ENCODE measurements around the gene PLEKHG4B.
"Not testable (repeated sequence)": the region's sequence is repeated elsewhere in the genome, so short reads cannot be mapped to it uniquely, and the experiment has no call there.

PLEKHG4B gene

DNA sequence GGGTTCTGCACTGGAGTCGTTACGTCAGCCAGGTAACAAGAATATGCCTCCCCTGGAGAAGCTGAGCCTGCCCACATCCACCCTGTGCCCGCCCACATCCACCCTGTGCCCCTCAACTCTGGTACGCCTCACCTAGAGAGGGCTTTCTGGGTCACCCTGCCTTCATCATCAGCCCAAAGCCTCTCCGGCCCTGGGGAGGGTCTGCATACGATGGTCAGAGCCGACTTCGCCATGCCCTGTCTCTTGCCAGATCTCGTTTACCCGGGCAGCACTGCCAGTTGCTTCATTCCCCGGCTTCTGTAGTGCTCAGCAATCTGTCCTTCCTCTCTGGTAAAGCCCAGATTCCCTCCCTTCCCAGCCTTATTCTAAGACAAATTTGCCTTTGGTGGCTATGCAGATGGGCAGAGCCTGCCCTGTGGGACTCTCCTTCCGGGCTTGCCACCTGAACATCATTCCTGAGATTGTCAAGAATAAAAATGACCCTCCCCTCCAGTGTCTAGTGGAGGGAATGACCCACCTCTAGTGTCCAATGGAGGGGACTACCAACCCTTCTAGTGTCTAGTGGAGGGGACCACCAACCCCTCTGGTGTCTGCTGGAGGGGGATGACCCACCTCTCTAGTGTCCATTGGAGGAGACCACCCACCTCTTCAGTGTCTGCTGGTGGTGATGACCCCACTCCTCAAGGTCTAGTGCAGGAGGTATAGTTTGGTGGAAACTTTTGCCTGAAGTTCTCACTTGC is 3.4 kb downstream of the PLEKHG4B start:
- no peak for DNase-seq (ENCODE audit: low spot score)

DNA sequence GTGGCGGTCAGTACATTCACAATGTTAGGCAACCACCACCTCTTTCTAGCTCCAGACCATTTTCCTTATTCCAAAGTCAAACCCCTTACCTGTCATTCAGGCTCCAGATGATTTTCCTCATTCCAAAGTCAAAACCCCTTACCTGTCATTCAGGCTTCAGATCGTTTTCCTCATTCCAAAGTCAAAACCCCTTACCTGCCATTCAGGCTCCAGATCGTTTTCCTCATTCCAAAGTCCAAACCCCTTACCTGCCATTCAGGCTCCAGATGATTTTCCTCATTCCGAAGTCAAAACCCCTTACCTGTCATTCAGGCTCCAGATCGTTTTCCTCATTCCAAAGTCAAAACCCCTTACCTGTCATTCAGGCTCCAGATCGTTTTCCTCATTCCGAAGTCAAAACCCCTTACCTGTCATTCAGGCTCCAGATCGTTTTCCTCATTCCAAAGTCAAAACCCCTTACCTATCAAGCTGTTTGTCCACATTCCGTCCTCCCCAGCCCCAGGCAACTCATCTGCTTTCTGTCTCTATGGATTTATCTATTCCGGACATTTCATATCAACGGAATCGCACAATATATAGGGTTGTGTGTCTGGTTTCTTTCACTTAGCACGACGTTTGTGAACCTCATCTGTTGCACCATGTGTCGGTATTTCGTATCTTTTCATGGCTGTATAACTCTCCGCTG is 5.2 kb downstream of the PLEKHG4B start:
- DNase-seq (ENCODE audit: low spot score): no peak

DNA sequence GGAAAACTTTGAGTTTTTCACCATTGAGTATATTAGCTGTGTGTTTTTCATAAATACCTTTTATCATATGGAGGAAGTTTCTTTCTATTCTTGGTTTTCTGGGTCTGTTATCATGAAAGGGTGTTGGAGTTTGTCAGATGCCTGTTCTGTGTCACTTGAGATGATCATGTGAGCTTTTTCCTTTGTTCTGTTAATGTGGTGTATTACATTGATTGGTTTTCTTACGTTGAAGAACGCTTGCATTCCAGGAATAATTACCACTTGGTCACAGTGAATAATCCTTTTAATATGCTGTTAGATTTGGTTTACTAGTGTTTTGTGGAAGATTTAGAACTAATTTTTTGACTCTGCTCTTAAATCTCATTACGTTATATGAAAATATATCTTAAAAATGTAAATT is 7.8 kb downstream of the PLEKHG4B start:
- no peak for DNase-seq (ENCODE audit: low spot score)

DNA sequence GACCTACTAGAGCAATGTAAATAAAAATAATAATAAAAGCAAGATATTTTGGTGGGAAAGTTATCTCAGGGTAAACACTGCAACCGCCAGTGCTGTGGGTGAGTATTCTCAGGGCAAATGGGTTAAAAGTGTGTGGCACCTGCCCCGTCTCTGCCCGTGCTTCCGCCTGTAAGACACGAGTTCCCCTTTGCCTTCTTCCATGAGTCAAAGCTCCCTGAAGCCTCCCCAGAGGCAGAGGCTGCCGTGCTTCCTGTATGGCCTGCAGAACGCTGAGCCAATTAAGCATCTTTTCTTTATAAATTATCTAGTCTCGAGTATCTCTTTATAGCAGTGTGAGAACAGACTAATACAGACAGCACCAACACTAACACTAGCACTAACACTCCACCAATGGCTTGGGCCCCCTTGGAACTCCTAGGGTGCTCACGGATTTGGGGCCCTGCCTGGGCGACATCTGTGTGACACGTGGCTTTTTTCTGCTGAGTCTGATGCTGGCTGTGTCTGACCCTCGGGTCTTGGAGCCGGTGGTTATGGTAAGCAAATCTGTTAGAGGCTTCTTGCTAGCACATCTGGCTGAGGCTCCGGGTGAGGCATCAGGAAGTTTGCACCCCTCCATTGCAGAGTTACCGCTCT is 10.6 kb downstream of the PLEKHG4B start:
- no peak for DNase-seq (ENCODE audit: low spot score)

DNA sequence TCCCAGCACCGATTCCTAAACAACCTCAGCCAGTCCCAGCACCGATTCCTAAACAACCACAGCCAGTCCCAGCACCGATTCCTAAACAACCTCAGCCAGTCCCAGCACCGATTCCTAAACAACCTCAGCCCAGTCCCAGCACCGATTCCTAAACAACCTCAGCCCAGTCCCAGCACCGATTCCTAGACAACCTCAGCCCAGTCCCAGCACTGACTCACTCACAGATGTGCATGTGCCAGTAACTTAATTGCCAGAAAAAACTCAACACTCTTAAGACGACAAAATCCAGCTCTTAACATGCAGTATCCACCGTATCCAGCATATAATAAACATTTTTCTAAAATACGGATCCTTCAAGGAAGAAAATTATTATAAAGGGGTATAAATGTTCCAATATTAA is 12.1 kb downstream of the PLEKHG4B start:
- DNase-seq (ENCODE audit: low spot score): not testable (repeated sequence)

DNA sequence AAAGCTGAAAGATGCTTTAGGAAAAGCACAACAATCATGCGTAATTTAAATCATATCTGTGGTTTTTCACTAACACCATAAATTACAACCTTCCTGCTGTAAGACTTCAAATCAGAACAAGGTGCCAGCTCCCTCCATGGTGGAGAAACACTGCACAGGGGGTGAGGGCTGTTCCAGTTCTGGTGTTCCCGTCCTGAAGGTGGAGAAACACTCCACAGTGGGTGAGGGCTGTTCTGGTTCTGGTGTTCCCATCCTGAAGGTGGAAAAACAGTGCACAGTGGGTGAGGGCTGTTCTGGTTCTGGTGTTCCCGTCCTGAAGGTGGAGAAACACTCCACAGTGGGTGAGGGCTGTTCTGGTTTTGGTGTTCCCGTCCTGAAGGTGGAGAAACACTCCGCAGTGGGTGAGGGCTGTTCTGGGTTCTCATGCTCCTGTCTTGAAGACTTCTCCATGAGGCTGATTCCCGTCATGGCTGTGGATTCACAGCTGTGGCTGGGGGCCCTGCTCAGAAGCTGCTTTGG is 12.9 kb downstream of the PLEKHG4B start:
- DNase-seq (ENCODE audit: low spot score): no peak

DNA sequence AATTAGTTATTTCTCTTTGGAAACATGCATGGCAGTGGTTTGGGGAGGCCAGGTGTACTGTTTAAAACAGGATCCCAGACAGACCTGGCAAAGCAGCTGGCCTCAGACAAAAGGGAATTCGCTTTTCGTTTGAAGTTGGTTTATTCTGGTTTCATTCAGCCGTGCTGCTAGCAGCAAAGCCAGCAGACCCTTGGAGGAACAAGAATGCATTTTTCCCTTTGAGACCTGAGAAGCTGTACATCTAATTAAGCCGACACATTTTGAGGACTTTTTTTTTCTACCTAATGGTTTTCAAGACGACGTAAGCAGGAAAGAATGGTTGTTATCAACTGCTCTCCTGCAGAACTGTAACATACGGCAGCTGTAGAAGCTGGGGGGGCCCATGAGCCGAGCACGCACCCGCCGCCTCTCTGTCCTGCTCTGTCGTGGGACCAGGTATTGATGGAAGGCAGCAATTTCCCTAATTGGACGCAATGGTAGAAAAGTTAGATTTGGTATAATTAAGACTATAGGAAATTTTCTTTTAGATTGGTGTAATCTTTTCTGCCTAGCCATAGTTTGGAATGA is 13.6 kb downstream of the PLEKHG4B start:
- no peak for DNase-seq (ENCODE audit: low spot score)

DNA sequence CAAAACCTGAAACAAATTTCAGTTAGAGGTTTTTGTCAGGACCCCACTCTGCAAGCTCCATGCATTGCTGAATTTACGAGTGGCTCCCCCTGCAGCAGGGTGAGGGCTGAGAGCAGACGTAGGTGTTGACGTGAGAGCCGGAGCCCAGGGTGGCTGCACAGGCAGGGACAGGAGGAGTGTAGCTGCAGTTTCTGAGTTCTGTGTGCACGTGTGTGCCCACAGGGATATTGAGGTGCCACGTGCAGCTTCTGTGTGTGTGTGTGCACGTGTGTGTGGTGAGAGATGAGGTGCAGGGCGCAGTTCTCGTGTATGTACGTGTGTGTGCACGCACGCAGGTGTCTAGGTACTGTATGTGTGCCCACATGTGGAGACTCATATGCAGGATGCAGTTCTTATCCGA is 14.6 kb downstream of the PLEKHG4B start:
- DNase-seq (ENCODE audit: low spot score): no peak

DNA sequence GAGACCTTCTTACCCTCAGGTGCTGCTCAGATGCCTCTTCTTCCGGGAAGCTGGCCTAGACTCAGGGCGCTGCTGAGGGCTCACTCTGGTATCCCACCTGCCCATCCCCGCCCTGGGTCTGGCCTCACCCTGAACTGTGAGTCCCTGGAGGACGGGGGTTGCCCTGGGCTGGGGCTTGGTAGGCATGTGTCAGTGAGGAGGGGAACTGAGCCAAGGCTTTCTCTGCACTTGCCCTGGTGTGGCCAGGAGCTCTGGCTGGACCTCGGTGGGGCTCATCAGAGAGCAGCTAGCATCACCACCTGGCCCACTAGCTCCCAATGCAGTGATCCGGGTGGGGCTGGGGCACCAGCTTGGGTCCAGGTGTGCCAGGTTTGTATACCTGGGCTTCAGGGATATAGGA is 15.6 kb downstream of the PLEKHG4B start:
- no peak for DNase-seq (ENCODE audit: low spot score)

DNA sequence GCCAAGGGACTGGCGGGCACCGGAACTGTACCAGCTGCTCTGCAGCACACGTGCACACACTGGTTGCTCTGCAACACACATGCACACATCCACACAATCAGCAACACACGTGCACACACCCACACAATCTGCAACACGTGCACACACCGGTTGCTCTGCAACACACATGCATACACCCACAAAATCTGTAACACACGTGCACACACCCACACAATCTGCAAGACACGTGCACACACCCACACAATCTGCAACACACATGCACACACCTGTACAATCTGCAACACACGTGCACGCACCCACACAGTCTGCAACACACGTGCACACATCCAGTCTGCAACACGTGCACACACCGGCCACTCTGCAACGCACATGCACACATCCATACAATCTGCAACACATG is 17.9 kb downstream of the PLEKHG4B start:
- no peak for DNase-seq (ENCODE audit: low spot score)

DNA sequence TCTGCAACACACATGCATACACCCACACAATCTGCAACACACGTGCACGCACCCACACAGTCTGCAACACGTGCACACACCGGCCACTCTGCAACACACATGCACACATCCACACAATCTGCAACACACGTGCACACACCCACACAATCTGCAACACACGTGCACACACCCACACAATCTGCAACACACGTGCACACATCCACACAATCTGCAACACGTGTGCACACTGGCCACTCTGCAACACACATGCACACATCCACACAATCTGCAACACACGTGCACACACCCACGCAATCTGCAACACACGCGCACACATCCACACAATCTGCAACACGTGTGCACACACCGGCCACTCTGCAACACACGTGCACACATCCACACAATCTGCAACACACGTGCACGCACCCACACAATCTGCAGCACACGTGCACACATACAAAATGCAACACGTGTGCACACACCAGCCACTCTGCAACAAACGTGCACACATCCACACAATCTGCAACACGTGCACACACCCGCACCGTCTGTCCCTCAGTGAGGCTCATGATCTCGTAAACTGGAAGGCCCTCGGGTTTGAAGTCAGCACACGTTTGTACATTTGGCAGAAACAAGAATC is 18.4 kb downstream of the PLEKHG4B start:
- DNase-seq (ENCODE audit: low spot score): no peak

DNA sequence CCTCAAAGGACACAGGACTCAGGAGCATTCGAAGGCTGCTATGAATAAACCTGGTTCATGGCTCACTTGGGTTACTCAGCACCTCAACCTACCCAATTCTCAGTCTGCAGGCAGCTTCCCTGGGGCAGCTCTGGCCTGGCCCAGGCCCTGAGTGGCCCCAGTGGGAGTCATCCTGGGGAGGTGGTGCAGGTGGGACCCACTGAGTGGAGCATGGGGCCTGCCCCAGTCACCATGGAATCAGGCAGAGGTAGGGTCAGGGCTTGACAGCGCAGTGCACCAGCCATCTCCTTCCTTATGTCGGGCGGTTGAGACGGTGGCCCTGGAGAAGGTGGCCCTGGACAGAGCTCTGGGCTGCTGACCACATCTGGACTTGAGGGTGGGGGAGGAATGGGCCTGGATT is 19.2 kb downstream of the PLEKHG4B start:
- DNase-seq (ENCODE audit: low spot score): no peak

DNA sequence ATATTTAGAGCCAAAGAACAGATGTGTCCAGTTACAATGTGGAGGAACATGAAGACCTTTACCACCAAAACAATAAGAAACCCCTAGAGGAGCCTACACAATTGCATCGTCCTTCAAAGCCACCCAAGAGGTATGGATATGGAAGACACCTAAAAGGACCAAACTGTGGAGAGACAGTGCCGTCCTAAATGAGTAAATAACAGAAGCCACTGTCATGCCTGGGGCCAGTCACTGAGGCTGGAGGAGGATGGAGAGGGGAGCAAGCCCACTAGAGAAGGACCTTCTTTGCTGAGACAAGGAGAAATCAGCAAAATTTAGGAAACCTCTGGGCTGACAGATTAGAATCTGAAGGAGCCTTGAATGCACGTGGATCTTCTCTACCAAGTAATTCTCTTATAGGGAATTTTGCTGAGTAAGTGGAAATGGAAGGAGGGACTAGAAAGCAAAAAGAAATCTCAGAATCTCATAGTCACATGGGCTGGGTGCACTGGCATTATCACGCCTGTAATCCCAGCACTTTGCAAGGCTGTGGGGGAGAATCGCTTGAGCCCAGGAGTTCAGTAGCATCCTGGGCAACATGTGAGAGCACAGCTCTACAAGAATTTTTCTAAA is 27.6 kb downstream of the PLEKHG4B start:
- no peak for DNase-seq (ENCODE audit: low spot score)

DNA sequence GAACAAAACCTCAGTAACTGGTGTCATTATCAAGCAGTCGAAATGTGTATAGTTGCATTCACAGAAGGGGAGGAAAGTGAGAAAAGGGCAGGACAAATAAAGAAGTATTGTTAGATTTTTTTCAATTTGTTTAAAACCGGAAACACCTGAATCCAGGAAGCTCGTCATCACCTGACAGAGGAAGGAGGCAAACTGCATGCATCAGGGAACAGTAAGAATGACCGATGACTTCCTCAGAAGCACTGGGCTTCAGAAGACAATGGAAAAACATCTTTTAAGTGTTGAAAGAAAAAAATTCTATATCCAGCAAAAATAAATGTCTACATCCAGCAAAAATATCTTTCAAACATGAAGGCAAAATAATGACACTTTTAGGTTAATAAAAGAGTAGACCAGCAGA is 29.5 kb downstream of the PLEKHG4B start:
- no peak for DNase-seq (ENCODE audit: low spot score)

DNA sequence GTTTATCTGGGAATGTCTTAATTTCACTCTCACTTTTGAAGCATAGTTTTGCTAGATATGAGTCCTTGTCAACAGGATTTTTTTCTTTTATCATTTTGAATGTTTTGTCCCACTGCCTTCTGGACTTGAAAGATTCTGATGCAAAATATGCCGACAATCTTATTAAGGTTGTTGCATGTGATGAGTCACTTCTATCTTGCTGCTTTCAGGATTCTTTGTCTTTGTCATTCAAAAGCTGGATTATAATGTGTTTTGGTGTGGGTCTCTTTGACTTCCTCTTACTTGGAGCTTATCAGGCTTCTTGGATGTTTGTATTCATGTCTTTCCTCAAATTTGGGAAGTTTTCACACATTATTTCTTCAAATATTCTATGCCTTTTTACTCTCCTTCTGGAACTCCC is 33.8 kb downstream of the PLEKHG4B start:
- no peak for DNase-seq (ENCODE audit: low spot score)

DNA sequence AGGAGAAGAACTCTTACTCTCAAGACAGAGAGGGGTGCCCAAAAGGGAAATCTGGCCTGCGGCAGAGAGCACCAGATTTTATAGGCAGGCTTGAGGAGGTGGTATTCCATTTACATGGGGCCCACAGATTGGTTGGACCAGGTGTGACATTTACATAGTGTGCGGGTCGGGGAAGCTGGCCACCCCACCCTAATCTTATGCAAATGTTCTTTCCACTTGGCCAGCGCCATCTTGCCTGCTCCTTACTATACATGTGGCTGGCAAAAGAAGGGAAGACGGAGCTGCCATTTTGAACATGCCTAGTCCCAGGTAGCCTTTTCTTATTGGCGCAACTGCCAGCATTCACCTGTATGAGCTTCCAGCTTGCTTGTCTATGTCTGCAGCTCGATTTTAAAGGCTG is 34.8 kb downstream of the PLEKHG4B start:
- DNase-seq (ENCODE audit: low spot score): no peak

DNA sequence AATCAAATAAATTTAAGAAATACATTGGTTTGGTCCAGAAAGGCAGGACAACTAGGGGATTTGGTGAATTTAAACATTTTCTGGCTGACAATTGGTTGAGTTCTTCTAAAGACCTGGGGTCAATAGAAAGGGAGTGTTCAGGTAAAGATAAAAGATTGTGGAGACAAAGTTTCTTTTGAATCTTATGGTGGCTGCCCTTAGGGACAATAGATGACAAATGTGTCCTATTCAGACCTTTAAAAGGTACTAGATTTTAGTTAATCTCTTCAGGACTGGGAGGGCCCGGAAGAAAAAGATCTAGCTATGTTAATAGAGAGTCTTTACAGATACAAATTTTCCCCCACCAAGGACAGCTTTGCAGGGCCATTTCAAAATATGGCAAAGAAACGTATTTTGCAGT is 35.9 kb downstream of the PLEKHG4B start:
- DNase-seq (ENCODE audit: low spot score): no peak

DNA sequence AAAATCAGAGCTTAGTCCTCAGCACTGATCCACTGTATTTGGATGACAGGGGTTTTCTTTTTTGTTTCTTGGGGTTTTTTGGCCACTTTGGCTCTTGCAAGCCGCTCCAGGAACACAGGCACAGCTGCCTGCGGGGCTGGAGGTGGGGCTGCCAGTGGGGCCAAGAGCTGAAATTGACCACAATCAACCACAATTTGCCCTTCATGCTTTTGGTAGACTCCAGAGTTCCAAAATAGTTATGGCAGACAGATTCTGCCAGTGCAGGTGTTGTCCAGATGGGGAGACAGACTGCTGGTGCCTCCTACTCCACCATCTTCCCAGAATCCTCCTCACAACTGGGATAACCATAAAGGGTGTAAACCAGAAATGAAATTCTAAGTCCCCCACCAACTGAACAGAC is 36.5 kb downstream of the PLEKHG4B start:
- DNase-seq (ENCODE audit: low spot score): no peak

DNA sequence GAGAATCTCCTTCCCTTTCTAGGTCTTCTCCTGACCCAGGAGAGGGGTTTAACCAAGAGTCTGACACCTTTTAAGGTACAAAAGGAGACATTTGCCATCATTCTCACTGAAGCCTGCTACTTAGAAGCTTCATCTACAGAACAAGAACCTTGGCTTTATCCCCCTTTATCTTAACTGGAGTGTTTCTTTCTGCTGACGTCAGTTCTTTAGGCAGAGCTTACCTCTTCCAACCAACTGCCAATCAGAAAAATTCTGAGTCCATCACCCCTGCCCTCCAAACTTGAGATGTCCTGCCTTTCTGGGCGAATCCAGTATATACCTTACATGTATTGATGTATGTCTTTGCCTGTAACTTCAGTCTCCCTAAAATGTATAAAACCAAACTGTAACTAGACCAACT is 37.2 kb downstream of the PLEKHG4B start:
- DNase-seq (ENCODE audit: low spot score): no peak

DNA sequence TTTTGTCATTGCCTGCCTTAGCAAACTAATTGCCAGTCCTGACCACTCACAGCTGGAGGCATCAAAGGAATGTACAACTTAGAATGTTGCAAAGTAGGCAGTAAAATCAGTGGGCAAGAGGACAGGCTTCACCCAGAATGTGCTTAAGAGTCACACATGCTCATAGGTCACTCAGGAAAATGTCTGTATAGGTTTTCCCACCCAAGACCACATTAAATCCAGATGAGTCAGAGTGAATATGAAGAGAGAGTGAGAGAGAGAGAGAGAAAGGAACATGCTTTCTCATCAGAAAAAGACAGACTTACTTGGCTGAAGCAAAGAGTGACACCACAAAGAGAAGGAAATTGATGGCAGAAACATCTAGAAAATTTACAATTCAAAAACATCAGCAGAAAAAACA is 37.9 kb downstream of the PLEKHG4B start:
- DNase-seq (ENCODE audit: low spot score): no peak

DNA sequence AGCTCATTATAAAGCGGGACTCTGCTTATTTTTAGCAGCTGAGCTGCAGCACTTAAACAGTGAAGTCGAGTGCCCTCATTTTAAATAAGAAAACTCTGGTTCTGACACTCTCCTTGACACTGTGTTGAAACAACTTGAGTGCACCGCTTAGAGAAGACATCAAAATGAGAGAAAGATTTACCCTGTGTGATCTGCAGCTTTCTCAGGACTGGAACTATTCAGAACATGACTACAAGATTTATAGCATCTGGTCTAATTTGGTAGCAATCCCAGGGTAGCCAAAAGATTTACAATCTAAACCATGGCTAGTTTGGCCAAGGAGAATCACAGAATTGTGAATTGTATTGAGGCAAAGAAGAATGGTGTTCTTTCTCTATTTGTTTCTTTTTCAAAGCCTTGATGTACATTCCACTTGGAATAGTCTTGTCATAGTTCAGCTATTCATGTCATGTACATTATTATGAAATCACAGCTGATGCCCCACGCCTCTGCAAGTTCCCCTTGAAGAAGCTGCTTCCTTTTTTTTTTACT is 38.7 kb downstream of the PLEKHG4B start:
- DNase-seq (ENCODE audit: low spot score): no peak

DNA sequence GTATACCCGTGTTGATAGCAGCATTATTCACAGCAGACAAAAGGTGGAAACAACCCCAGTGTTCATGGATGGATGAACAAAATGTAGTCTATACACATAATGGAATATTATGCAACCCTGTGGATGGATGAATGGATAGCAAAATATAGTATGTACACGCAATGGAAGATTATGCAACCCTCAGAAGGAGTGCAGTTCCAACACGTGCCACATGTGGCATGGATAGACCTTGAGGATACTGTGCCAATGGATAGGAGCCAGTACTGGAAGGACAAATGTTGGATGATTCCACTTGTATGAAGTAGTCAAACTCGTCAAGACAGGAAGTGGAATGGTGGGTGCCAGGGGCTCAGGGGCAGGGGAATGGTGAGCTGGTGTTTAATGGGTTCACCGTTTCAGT is 44.9 kb downstream of the PLEKHG4B start:
- DNase-seq (ENCODE audit: low spot score): no peak
